HL-60 (cell line): Measurements from ENCODE around the gene RBM33.

Source experiments
- DNase-seq, 2 experiments: peaks; one replicate each; pipeline ENCODE4 v3.0.0-alpha.2; 2010 to 2020; ENCODE audit warnings: low read depth in 1 of 2, low spot score in 1 of 2
- H3K27ac ChIP-seq: fragments of 250-450 bp; sonication (Bioruptor Pico); replicated peaks from 2 replicates; pipeline ENCODE4 v1.5.1; 2020; ENCODE audit warnings: mild to moderate bottlenecking, moderate library complexity
- H3K27me3 ChIP-seq: fragments of 250-450 bp; sonication (Bioruptor Pico); 2 replicates; pipeline ENCODE4 v1.5.1; 2021; ENCODE audit warnings: mild to moderate bottlenecking, moderate library complexity; ENCODE audit not compliant: insufficient read depth, poor library complexity, severe bottlenecking
- H3K4me3 ChIP-seq: replicated peaks from 2 replicates; pipeline ENCODE4 v1.5.1; 2011; ENCODE audit warnings: mild to moderate bottlenecking, control low read depth, low read length; ENCODE audit not compliant: insufficient read depth
- GABPA ChIP-seq: IDR thresholded peaks from 2 replicates; pipeline ENCODE4 v1.6.1; 2012; ENCODE audit warnings: low read depth
- POLR2AphosphoS5 ChIP-seq: IDR thresholded peaks from 2 replicates; pipeline ENCODE4 v1.6.1; 2012; ENCODE audit warnings: low read depth
- SPI1 ChIP-seq: IDR thresholded peaks from 2 replicates; pipeline ENCODE4 v1.6.1; 2012; ENCODE audit warnings: low read depth, mild to moderate bottlenecking, borderline replicate concordance
- TF ChIP-seq, protein P1 (sequence below): IDR thresholded peaks from one replicate; pipeline ENCODE4 v1.5.1; 2011; ENCODE audit warnings: low read length, control low read depth, inconsistent platforms; ENCODE audit not compliant: insufficient read depth
- TF ChIP-seq, protein P2 (sequence below): IDR thresholded peaks from 2 replicates; pipeline ENCODE4 v1.6.1; 2012; ENCODE audit warnings: low read depth; ENCODE audit not compliant: insufficient replicate concordance

Gene RBM33

DNA sequence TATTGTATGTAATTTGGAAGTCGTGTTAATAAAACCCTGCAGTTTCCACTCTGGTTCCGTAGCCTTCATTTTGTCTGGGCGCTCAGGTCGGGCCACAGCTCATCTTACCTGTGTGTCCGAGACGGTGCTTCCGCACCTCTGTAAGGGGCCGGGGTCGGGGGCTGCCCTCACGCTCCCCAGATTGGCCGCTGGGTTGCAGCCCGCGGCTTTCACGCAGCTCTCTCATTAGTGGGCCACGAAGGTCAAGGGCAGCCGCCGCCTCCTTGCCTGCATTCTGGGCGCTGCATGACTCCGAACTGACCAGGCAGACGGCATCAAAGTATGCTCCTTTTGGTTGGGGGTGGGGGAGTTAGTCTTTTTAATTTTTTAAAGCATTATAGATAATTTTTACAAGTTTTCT, 137.0 kb downstream of the RBM33 start:
- Histone ChIP-seq H3K27ac (no peak overlapping the region), H3K4me3 (no peak overlapping the region), H3K27me3 (no peaks in the 10 kb centered on the region)
- TF ChIP-seq POLR2AphosphoS5, result no peak
- TF ChIP-seq GABPA, result no peak
- no peak for DNase-seq

DNA sequence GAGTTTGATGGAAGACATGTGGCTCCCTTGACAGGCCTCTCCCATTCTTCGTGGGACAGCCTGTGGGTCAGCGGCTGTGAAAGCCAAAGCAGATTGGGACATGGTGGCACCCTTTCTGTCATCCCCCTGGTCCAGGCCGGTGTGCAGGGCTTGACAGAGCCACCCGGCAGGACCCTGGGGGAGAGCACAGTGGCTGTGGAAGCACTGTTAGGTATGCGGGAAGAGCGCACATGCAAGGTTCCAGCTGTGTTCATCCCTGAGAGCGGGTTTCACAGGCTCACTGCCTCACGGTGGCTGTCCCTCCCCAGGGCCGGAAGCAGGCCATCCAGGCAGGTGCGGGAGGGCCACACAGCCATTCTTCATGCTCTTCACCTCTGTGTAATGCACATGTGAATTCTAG, 138.0 kb downstream of the RBM33 start:
- no peak for DNase-seq
- Histone ChIP-seq H3K4me3 (no peak overlapping the region), H3K27me3 (no peaks in the 10 kb centered on the region), H3K27ac (no peak overlapping the region)
- TF ChIP-seq, protein P1, sequence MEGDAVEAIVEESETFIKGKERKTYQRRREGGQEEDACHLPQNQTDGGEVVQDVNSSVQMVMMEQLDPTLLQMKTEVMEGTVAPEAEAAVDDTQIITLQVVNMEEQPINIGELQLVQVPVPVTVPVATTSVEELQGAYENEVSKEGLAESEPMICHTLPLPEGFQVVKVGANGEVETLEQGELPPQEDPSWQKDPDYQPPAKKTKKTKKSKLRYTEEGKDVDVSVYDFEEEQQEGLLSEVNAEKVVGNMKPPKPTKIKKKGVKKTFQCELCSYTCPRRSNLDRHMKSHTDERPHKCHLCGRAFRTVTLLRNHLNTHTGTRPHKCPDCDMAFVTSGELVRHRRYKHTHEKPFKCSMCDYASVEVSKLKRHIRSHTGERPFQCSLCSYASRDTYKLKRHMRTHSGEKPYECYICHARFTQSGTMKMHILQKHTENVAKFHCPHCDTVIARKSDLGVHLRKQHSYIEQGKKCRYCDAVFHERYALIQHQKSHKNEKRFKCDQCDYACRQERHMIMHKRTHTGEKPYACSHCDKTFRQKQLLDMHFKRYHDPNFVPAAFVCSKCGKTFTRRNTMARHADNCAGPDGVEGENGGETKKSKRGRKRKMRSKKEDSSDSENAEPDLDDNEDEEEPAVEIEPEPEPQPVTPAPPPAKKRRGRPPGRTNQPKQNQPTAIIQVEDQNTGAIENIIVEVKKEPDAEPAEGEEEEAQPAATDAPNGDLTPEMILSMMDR, result no peak
- TF ChIP-seq SPI1, result no peak
- no peak for TF ChIP-seq GABPA
- TF ChIP-seq POLR2AphosphoS5, result 0 out of 2 replicates have a peak, but pooled peaks have one; percentile 20
- TF ChIP-seq, protein P2, sequence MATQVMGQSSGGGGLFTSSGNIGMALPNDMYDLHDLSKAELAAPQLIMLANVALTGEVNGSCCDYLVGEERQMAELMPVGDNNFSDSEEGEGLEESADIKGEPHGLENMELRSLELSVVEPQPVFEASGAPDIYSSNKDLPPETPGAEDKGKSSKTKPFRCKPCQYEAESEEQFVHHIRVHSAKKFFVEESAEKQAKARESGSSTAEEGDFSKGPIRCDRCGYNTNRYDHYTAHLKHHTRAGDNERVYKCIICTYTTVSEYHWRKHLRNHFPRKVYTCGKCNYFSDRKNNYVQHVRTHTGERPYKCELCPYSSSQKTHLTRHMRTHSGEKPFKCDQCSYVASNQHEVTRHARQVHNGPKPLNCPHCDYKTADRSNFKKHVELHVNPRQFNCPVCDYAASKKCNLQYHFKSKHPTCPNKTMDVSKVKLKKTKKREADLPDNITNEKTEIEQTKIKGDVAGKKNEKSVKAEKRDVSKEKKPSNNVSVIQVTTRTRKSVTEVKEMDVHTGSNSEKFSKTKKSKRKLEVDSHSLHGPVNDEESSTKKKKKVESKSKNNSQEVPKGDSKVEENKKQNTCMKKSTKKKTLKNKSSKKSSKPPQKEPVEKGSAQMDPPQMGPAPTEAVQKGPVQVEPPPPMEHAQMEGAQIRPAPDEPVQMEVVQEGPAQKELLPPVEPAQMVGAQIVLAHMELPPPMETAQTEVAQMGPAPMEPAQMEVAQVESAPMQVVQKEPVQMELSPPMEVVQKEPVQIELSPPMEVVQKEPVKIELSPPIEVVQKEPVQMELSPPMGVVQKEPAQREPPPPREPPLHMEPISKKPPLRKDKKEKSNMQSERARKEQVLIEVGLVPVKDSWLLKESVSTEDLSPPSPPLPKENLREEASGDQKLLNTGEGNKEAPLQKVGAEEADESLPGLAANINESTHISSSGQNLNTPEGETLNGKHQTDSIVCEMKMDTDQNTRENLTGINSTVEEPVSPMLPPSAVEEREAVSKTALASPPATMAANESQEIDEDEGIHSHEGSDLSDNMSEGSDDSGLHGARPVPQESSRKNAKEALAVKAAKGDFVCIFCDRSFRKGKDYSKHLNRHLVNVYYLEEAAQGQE, result no peak

DNA sequence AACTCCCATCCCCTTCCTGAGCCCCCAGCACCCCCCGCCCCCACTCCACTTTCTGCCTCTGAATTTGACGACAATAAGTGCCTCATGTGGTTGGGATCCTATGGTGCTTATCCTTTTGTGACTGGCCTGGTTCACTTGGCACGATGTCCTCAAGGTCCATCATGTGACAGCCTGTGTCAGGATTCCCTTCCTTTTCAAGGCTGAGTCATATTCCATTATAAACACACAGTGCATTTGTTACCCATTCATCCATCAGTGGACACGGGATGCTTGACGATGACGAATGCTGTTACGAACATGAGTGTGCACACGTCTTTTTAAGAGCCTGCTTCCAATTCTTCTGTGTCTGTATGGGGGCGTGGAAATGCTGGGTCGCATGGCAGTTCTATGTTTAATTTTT, 141.1 kb downstream of the RBM33 start:
- Histone ChIP-seq H3K27me3 (peaks cover 7% of the 10 kb centered on the region), H3K27ac (no peak overlapping the region), H3K4me3 (no peak overlapping the region)
- no peak for DNase-seq
- TF ChIP-seq GABPA, result no peak
- TF ChIP-seq, protein P2, result no peak
- TF ChIP-seq POLR2AphosphoS5, result no peak
- no peak for TF ChIP-seq SPI1
- TF ChIP-seq, protein P1, result no peak

DNA sequence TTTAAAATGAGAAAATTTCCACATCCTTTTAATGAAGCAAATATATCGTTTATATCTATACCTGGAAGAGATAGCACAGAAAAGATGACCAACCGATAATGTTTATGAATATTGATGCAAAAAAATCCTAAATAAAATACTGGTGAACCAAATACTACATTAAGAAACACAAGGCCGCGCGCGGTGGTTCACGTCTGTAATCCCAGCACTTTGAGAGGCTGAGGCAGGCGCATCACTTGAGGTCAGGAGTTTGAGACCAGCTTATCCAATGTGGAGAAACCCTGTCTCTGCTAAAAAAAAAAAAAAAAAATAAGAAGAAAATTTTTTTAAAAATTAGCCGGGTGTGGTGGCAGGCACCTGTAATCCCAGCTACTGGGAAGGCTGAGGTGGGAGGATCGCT, 142.0 kb downstream of the RBM33 start:
- TF ChIP-seq GABPA, result no peak
- no peak for TF ChIP-seq SPI1
- TF ChIP-seq POLR2AphosphoS5, result no peak
- TF ChIP-seq, protein P1, result no peak
- TF ChIP-seq, protein P2, result no peak
- Histone ChIP-seq H3K27me3 (peaks cover 7% of the 10 kb centered on the region), H3K27ac (no peak overlapping the region), H3K4me3 (no peak overlapping the region)
- no peak for DNase-seq
